GM23338 (cell line): ENCODE data around the gene SERAC1.

Experiments used
- EZH2 ChIP-seq: fragments of 200-600 bp; sonication (generic); IDR thresholded peaks from one replicate; pipeline ENCODE4 v1.8.0; 2017; ENCODE audit warnings: antibody characterized with exemption, mild to moderate bottlenecking, low read depth; ENCODE audit not compliant: unreplicated experiment
- EZH2phosphoT487 ChIP-seq: fragments of 200-600 bp; sonication (generic); IDR thresholded peaks from one replicate; pipeline ENCODE4 v1.8.1; 2018; ENCODE audit warnings: antibody characterized with exemption; ENCODE audit not compliant: unreplicated experiment
- POLR2AphosphoS5 ChIP-seq: IDR thresholded peaks from 2 replicates; pipeline ENCODE4 v1.6.1; 2016; ENCODE audit warnings: antibody characterized with exemption, low read depth
- REST ChIP-seq: IDR thresholded peaks from one replicate; pipeline ENCODE4 v1.6.1; 2018; ENCODE audit warnings: antibody characterized with exemption; ENCODE audit not compliant: unreplicated experiment
- STAT1 ChIP-seq: IDR thresholded peaks from one replicate; pipeline ENCODE4 v1.6.1; 2016; ENCODE audit warnings: antibody characterized with exemption; ENCODE audit not compliant: unreplicated experiment
- ZNF114 ChIP-seq: fragments of 250-450 bp; sonication (Bioruptor Pico); IDR thresholded peaks from 2 replicates; pipeline ENCODE4 v1.5.0; 2020; ENCODE audit warnings: mild to moderate bottlenecking, moderate library complexity
- ZNF331 ChIP-seq: fragments of 250-450 bp; sonication (Bioruptor Pico); IDR thresholded peaks from 2 replicates; pipeline ENCODE4 v1.5.0; 2020; ENCODE audit warnings: low read depth, mild to moderate bottlenecking, moderate library complexity
- TF ChIP-seq, protein P1 (sequence below), 2 experiments: fragments of 200-600 bp in 1 of 2; sonication (generic) in 1 of 2; conservative IDR thresholded peaks; 2 replicates each; pipeline versions ENCODE4 v1.5.1 to v1.6.1; 2016 to 2017; ENCODE audit warnings: antibody characterized with exemption in 2 of 2, low read depth in 2 of 2, mild to moderate bottlenecking in 2 of 2, moderate library complexity in 1 of 2

- TF ChIP-seq REST (no peak), EZH2 (no peak), POLR2AphosphoS5 (no peak), EZH2phosphoT487 (no peak), ZNF114 (CRISPR knock-in tag) (no peak), ZNF331 (no peak), STAT1 (no peak)
- TF ChIP-seq, protein P1, sequence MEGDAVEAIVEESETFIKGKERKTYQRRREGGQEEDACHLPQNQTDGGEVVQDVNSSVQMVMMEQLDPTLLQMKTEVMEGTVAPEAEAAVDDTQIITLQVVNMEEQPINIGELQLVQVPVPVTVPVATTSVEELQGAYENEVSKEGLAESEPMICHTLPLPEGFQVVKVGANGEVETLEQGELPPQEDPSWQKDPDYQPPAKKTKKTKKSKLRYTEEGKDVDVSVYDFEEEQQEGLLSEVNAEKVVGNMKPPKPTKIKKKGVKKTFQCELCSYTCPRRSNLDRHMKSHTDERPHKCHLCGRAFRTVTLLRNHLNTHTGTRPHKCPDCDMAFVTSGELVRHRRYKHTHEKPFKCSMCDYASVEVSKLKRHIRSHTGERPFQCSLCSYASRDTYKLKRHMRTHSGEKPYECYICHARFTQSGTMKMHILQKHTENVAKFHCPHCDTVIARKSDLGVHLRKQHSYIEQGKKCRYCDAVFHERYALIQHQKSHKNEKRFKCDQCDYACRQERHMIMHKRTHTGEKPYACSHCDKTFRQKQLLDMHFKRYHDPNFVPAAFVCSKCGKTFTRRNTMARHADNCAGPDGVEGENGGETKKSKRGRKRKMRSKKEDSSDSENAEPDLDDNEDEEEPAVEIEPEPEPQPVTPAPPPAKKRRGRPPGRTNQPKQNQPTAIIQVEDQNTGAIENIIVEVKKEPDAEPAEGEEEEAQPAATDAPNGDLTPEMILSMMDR (conservative IDR thresholded peaks at IDR 0.05; ENCODE audit: low read depth in 2 of 2), result no peak
Observed at GRCh38 chr6:158175111-158175510, 7.0 kb upstream of the SERAC1 start.
